B cell (primary cell): ENCODE results near the gene RRBP1. TPM values are rescaled to one million over a fixed set of nuclear protein-coding genes. Genes with fewer than 3 reads are reported as not detected.

Source experiments
- ATAC-seq: fragments of 200-7000 bp; cut with Tn5 transposase; one replicate; pipeline ENCODE4 v1.10.0; 2021; ENCODE audit warnings: low read depth, mild to moderate bottlenecking, moderate number of reproducible peaks, moderate library complexity
- CTCF ChIA-PET: fragments of 350-600 bp; sonication (Branson Sonifier 250); formaldehyde crosslinking; loops from one replicate; lab custom pipeline; 2021; ENCODE audit warnings: antibody characterized with exemption, inconsistent platforms; lab: Charles Lee
- POLR2A ChIA-PET: fragments of 350-600 bp; sonication (Branson Sonifier 250); formaldehyde crosslinking; loops from one replicate; lab custom pipeline; 2021; ENCODE audit warnings: antibody characterized with exemption; lab: Charles Lee
- DNase-seq: peaks from one replicate; pipeline ENCODE4 v3.0.0; 2013
- H2AFZ ChIP-seq: 2 replicates; pipeline ENCODE4 v1.6.1; 2012; ENCODE audit warnings: mild to moderate bottlenecking, low read depth, low read length; ENCODE audit not compliant: insufficient read depth, poor library complexity, severe bottlenecking
- H3K27ac ChIP-seq, 2 donors: 1 replicate in 1 of 2; 2 replicates in 1 of 2; pipeline ENCODE4 v1.5.1; 2012 to 2013; ENCODE audit warnings: low read length in 2 of 2, mild to moderate bottlenecking in 2 of 2, moderate library complexity in 1 of 2
- H3K27me3 ChIP-seq, 4 experiments: fragments of 200-600 bp in 1 of 4; sonication (generic) in 1 of 4; replicated peaks in 1 of 4; 1 replicate in 2 of 4; 2 replicates in 2 of 4; pipeline versions ENCODE4 v1.6.1 to v1.7.0; 2013 to 2016; ENCODE audit warnings: low read length in 3 of 4, mild to moderate bottlenecking in 2 of 4, mixed read lengths in 1 of 4, moderate library complexity in 1 of 4; ENCODE audit not compliant: insufficient read depth in 4 of 4, control insufficient read depth in 3 of 4; ENCODE audit errors: control extremely low read depth in 1 of 4
- H3K36me3 ChIP-seq, 2 experiments: replicated peaks in 1 of 2; 1 replicate in 1 of 2; 2 replicates in 1 of 2; pipeline versions ENCODE4 v1.6.1 to v1.7.1; 2013; ENCODE audit warnings: low read length in 1 of 2; ENCODE audit not compliant: insufficient read depth in 2 of 2, control insufficient read depth in 1 of 2; ENCODE audit errors: control extremely low read depth in 1 of 2, extremely low read depth in 1 of 2
- H3K4me1 ChIP-seq, 2 donors: fragments of 200-600 bp in 1 of 2; sonication (generic) in 1 of 2; 1 replicate in 1 of 2; 2 replicates in 1 of 2; pipeline versions ENCODE4 v1.5.1 to v1.6.1; 2013 to 2017; ENCODE audit warnings: low read length in 2 of 2; ENCODE audit not compliant: control insufficient read depth in 2 of 2, insufficient read depth in 2 of 2
- H3K4me2 ChIP-seq: replicated peaks from 2 replicates; pipeline ENCODE3; 2012; ENCODE audit warnings: mild to moderate bottlenecking, low read depth, low read length; ENCODE audit not compliant: poor library complexity, severe bottlenecking
- H3K4me3 ChIP-seq, 5 experiments: fragments of 200-600 bp in 1 of 5; sonication (generic) in 1 of 5; 1 replicate in 3 of 5; 2 replicates in 2 of 5; pipeline versions ENCODE4 v1.5.1 to v1.7.0; 2011 to 2016; ENCODE audit warnings: low read length in 4 of 5, mild to moderate bottlenecking in 4 of 5, low read depth in 2 of 5, control low read depth in 1 of 5, moderate library complexity in 1 of 5; ENCODE audit not compliant: insufficient read depth in 1 of 5; ENCODE audit errors: control extremely low read depth in 1 of 5, extremely low read depth in 1 of 5
- H3K79me2 ChIP-seq: fragments of 200-600 bp; sonication (generic); one replicate; pipeline ENCODE4 v1.6.0; 2016; ENCODE audit warnings: low read length; ENCODE audit not compliant: control insufficient read depth, insufficient read depth
- H3K9ac ChIP-seq: fragments of 200-600 bp; sonication (generic); 2 replicates; pipeline ENCODE4 v1.6.1; 2017; ENCODE audit warnings: mild to moderate bottlenecking, low read length, moderate library complexity
- H3K9me3 ChIP-seq, 3 donors: one replicate each; pipeline versions ENCODE4 v1.6.1 to v1.7.1; 2013; ENCODE audit warnings: low read length in 2 of 3; ENCODE audit not compliant: control insufficient read depth in 2 of 3, insufficient read depth in 1 of 3; ENCODE audit errors: control extremely low read depth in 1 of 3
- H4K20me1 ChIP-seq: 2 replicates; pipeline ENCODE4 v1.6.0; 2012; ENCODE audit warnings: mild to moderate bottlenecking, low read length; ENCODE audit not compliant: insufficient read depth, control insufficient read depth, poor library complexity, severe bottlenecking
- H3K27ac Mint-ChIP-seq: one replicate; pipeline ENCODE4 v1.8.0; 2021; ENCODE audit warnings: mixed read lengths
- H3K27me3 Mint-ChIP-seq: one replicate; pipeline ENCODE4 v1.8.0; 2021; ENCODE audit warnings: mixed read lengths
- H3K4me1 Mint-ChIP-seq: one replicate; pipeline ENCODE4 v1.8.0; 2021; ENCODE audit warnings: mixed read lengths
- H3K4me3 Mint-ChIP-seq: one replicate; pipeline ENCODE4 v1.8.0; 2021; ENCODE audit warnings: mixed read lengths
- H3K9me3 Mint-ChIP-seq: one replicate; pipeline ENCODE4 v1.8.0; 2022; ENCODE audit warnings: mixed read lengths; ENCODE audit not compliant: insufficient read depth
- EZH2 ChIP-seq: IDR thresholded peaks from 2 replicates; pipeline ENCODE4 v1.6.1; 2012; ENCODE audit warnings: borderline replicate concordance, low read depth, mild to moderate bottlenecking, moderate library complexity, low read length; ENCODE audit not compliant: insufficient read depth, poor library complexity, severe bottlenecking
- WGBS: methylation state at CpG from one replicate; pipeline ENCODE4 v1.1.5; 2013; ENCODE audit warnings: missing lambda C conversion rate; ENCODE audit not compliant: insufficient coverage; 5-methylcytosine and 5-hydroxymethylcytosine counted together
- intact Hi-C: fragments of 100-400 bp; cut with micrococcal nuclease; formaldehyde crosslinking; loops from one replicate; pipeline ENCODE4 v1.10.0; 2022
- polyA plus RNA-seq: library from polyadenylated mRNA; depleted of rRNA; stranded (reverse); fragments of >200 nt; gene quantifications from 2 replicates; pipeline ENCODE4 v1.2.3, GENCODE V29; 2012
- total RNA-seq, 2 donors: library from RNA; stranded (reverse); fragments of 120-200 nt in 1 of 2; gene quantifications; 1 replicate in 1 of 2; 2 replicates in 1 of 2; pipeline versions ENCODE4 v1.2.3 to v1.2.4, GENCODE V29; 2013 to 2022
- TF ChIP-seq, protein P1 (sequence below): fragments of 200-600 bp; IDR thresholded peaks from one replicate; pipeline ENCODE4 v1.8.0; 2022; ENCODE audit warnings: antibody characterized with exemption, mild to moderate bottlenecking

The RRBP1 gene
- total and polyA plus RNA-seq, 2 donors (not counting 1 experiment from before 2014, with no cell fraction given): 10.9 to 27.5 TPM

DNA sequence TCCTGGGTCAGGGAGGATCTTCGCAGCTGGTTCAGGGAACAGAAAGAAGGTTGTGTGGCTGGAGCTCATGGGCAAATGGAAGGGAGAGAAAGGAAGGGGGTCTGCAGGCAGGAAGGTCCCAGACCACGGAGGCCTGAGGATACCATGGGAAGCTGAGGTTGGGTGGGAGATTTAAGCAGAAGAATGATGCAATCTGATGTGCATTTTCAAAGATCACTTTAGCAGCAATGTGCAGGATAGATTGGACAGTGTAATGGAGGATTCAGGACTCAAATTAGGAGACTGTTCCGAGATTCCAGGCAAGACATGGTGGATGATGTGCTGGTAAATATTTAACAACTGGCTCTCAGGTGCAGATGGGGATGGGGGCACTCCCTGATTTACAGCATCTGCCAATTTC is 5.8 kb upstream of the RRBP1 start:
- Mint-ChIP-seq H3K4me1 (peaks cover 3% of the 10 kb centered on the region), H3K4me3 (no peak overlapping the region), H3K27me3 (peaks cover 62% of the 10 kb centered on the region), H3K27ac (no peak overlapping the region), H3K9me3 (peaks cover 9% of the 10 kb centered on the region)
- H3K27me3 ChIP-seq: peaks cover 0 to 17% (median 10%) of the 10 kb centered on the region in 4 experiments
- peaks cover 1 to 6% (median 3%) of the 10 kb centered on the region in 3 donors for H3K9me3 ChIP-seq
- H3K79me2 ChIP-seq: no peaks in the 10 kb centered on the region
- no peaks in the 10 kb centered on the region for H4K20me1 ChIP-seq
- H3K27ac ChIP-seq: no peak overlapping the region
- no peaks in the 10 kb centered on the region for H3K36me3 ChIP-seq
- peaks cover 3 to 4% of the 10 kb centered on the region in 2 donors for H3K4me1 ChIP-seq
- 83% methylated on average over 3 of the region's 3 CpGs for WGBS
- no peak overlapping the region for H3K9ac ChIP-seq
- no peak overlapping the region for H2AFZ ChIP-seq
- CTCF ChIA-PET: interaction anchor here (1.0 to 2.1 kb wide), 2 partner anchors 38 to 210 kb away, joined by 3 to 5 read pairs; no protein-coding TSS in a partner anchor
- no peak overlapping the region for H3K4me2 ChIP-seq
- no peak for ATAC-seq
- no peak overlapping the region for H3K4me3 ChIP-seq
- POLR2A ChIA-PET: no interaction called here
- no peak for DNase-seq
- no peak for TF ChIP-seq EZH2
- TF ChIP-seq, protein P1, sequence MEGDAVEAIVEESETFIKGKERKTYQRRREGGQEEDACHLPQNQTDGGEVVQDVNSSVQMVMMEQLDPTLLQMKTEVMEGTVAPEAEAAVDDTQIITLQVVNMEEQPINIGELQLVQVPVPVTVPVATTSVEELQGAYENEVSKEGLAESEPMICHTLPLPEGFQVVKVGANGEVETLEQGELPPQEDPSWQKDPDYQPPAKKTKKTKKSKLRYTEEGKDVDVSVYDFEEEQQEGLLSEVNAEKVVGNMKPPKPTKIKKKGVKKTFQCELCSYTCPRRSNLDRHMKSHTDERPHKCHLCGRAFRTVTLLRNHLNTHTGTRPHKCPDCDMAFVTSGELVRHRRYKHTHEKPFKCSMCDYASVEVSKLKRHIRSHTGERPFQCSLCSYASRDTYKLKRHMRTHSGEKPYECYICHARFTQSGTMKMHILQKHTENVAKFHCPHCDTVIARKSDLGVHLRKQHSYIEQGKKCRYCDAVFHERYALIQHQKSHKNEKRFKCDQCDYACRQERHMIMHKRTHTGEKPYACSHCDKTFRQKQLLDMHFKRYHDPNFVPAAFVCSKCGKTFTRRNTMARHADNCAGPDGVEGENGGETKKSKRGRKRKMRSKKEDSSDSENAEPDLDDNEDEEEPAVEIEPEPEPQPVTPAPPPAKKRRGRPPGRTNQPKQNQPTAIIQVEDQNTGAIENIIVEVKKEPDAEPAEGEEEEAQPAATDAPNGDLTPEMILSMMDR: no peak
- intact Hi-C loops: loop anchor here (10.0 kb wide), 2 partner anchors 153 to 1107 kb away; partner anchors contain the start of gene BFSP1

DNA sequence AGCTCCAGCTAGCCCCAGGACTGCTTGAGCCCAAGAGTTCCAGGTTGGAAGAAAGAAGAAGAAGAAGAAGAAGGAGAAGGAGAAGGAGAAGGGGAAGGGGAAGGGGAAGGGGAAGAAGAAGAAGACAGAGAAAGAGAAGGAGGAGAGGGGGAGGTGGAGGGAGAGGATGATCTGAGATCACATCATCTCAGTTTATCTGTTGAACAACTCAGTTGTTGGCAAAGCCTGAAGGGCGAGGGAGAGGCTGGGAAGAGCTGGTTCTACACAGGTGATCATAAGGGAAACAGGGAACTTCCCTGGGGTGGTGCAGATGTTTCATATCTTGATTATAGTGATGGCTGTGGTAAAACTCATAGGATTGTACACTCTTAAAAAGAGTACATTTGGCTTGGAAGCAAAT is 3.1 kb upstream of the RRBP1 start:
- WGBS: 71% methylated on average over 1 of the region's 1 CpG
- peaks cover 0 to 14% (median 6%) of the 10 kb centered on the region in 4 experiments for H3K27me3 ChIP-seq
- DNase-seq (no peak), ATAC-seq (no peak)
- no peak overlapping the region for H3K4me3 ChIP-seq
- no peak overlapping the region for H2AFZ ChIP-seq
- H3K36me3 ChIP-seq: no peaks in the 10 kb centered on the region
- Mint-ChIP-seq H3K27me3 (peaks cover 44% of the 10 kb centered on the region), H3K4me3 (no peak overlapping the region), H3K27ac (no peak overlapping the region), H3K9me3 (peaks cover 1% of the 10 kb centered on the region), H3K4me1 (peaks cover 11% of the 10 kb centered on the region)
- no peak overlapping the region for H3K9ac ChIP-seq
- peaks cover 1 to 3% (median 2%) of the 10 kb centered on the region in 3 donors for H3K9me3 ChIP-seq
- H4K20me1 ChIP-seq: no peaks in the 10 kb centered on the region
- POLR2A ChIA-PET: no interaction called here
- no peak overlapping the region for H3K27ac ChIP-seq
- H3K4me1 ChIP-seq: peaks cover 11 to 14% of the 10 kb centered on the region in 2 donors
- TF ChIP-seq EZH2: no peak
- TF ChIP-seq, protein P1: no peak
- H3K79me2 ChIP-seq: peaks cover 7% of the 10 kb centered on the region
- no peak overlapping the region for H3K4me2 ChIP-seq
- intact Hi-C loops: loop anchor here (10.0 kb wide), 2 partner anchors 150 to 1110 kb away; partner anchors contain the start of gene BFSP1
- CTCF ChIA-PET: no interaction called here
